Astrocyte of the spinal cord (primary cell): ENCODE measurements around the gene SLMAP.

Experiments used
- DNase-seq: peaks from one replicate; pipeline ENCODE4 v3.0.0; 2011; ENCODE audit warnings: low read depth, low spot score
- H3K4me3 ChIP-seq: 2 replicates; pipeline ENCODE4 v1.5.1; 2011; ENCODE audit warnings: low read depth, mild to moderate bottlenecking, low read length, moderate library complexity
- in situ Hi-C: cut with HindIII; loops from 2 replicates; pipeline ENCODE4 v1.10.0; 2017; ENCODE audit warnings: low sequenced_read_pairs
- TF ChIP-seq, protein P1 (sequence below): IDR thresholded peaks from 2 replicates; pipeline ENCODE4 v1.5.1; 2012; ENCODE audit warnings: low read depth, mild to moderate bottlenecking, low read length, inconsistent platforms

Gene SLMAP

GRCh38 chr3:57826245-57826951 is 70.3 kb downstream of the SLMAP start:
- in situ Hi-C loops, result no loop called here
- H3K4me3 ChIP-seq, result no peak overlapping the region
- TF ChIP-seq, protein P1, sequence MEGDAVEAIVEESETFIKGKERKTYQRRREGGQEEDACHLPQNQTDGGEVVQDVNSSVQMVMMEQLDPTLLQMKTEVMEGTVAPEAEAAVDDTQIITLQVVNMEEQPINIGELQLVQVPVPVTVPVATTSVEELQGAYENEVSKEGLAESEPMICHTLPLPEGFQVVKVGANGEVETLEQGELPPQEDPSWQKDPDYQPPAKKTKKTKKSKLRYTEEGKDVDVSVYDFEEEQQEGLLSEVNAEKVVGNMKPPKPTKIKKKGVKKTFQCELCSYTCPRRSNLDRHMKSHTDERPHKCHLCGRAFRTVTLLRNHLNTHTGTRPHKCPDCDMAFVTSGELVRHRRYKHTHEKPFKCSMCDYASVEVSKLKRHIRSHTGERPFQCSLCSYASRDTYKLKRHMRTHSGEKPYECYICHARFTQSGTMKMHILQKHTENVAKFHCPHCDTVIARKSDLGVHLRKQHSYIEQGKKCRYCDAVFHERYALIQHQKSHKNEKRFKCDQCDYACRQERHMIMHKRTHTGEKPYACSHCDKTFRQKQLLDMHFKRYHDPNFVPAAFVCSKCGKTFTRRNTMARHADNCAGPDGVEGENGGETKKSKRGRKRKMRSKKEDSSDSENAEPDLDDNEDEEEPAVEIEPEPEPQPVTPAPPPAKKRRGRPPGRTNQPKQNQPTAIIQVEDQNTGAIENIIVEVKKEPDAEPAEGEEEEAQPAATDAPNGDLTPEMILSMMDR, result no peak
- no peak for DNase-seq

DNA sequence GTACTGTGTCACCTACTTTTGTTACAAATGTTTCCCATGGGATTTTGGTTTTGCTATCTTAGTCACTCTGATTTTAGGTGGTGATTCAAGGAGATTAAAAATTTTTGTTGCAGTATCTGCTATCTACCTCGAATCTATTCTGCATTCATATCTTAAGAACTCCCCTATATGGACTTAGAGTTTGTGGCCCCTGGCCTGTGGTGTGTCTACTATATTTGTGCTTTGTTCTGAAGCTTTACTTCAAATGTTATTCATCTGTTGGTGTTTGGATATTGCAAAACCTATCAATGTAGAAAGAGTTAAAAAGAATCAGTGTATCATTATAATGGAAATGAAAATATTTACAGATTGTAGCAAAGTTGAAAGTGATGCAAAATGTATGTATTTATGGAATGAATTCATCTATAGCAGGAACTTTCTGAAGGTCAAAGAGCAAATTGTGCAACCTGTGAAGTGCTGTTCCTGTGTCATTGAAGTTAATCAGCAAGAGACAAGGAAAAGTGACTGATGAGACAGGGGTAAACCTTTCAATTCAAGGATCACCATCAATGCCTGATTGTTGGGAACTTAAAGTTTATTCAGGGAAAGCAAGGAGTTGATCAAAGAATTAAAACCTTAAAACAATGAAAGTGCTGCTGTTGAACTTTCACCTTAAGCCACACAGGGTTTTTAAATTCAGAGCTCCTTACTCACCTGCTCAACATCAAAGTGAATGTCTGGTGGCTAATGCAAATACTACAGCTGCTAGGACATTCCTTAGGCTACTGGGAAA is 71.0 kb downstream of the SLMAP start:
- in situ Hi-C loops, result no loop called here

GRCh38 chr3:57827757-57828156 is 71.6 kb downstream of the SLMAP start:
- no peak overlapping the region for H3K4me3 ChIP-seq
- no peak for DNase-seq
- TF ChIP-seq, protein P1, result no peak
- in situ Hi-C loops, result no loop called here

More for the DNA sequence above, 71.0 kb downstream of the SLMAP start:
- no peak overlapping the region for H3K4me3 ChIP-seq
- DNase-seq, result no peak
- TF ChIP-seq, protein P1, result no peak

DNA sequence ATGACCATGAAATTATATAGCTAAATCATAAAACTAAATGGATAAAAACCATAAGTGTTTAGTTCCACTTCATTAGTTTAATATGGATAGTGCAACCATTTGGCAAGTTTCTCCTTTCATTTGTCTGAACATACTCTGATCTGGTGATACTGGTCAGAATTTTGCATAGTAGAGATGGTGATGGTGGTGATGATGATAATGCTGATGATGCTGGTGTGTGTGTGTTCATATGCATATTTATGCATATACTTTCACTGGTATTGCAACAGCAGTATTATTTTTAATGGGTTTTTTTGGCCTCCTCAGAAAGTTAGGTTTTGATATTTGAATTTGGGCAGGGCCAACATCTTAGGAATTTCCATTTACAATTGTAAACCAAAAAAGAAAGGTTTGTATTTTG is 76.4 kb downstream of the SLMAP start:
- in situ Hi-C loops, result no loop called here
- no peak overlapping the region for H3K4me3 ChIP-seq
- TF ChIP-seq, protein P1, result no peak
- no peak for DNase-seq

DNA sequence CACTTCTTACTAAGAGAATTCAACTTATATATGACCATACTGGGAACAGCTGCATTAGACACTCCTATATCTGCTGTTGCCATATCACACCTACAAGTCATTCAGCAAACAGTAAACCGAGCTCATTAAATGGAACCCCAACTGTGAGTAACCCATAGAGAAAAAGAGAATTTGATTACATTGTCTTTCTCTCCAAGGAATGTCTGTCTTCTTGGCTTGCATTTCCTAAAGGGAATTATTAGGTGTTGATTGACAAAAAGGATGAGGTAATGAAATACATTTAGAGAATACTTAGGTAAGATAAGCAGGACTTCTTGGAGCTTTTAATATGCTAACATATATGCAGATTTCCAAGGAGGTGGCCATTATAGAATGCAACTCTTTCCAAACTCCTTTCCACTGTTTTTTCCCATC is 76.8 kb downstream of the SLMAP start:
- H3K4me3 ChIP-seq, result no peak overlapping the region
- in situ Hi-C loops, result no loop called here
- DNase-seq, result no peak
- TF ChIP-seq, protein P1, result no peak

- no peak for DNase-seq
- TF ChIP-seq, protein P1, result no peak
- in situ Hi-C loops, result no loop called here
- H3K4me3 ChIP-seq, result no peak overlapping the region
Measured at GRCh38 chr3:57833763-57834162, 77.7 kb downstream of the SLMAP start.
